OCI-M1 (cell line): ENCODE measurements around the gene PES1.
"Not testable (repeated sequence)": the region's sequence is repeated elsewhere in the genome, so short reads cannot be mapped to it uniquely, and the experiment has no call there.

ENCODE experiments used
- DNase-seq: peaks from one replicate; lab custom pipeline; 2025; lab: John Stamatoyannopoulos, UW

The PES1 gene

DNA sequence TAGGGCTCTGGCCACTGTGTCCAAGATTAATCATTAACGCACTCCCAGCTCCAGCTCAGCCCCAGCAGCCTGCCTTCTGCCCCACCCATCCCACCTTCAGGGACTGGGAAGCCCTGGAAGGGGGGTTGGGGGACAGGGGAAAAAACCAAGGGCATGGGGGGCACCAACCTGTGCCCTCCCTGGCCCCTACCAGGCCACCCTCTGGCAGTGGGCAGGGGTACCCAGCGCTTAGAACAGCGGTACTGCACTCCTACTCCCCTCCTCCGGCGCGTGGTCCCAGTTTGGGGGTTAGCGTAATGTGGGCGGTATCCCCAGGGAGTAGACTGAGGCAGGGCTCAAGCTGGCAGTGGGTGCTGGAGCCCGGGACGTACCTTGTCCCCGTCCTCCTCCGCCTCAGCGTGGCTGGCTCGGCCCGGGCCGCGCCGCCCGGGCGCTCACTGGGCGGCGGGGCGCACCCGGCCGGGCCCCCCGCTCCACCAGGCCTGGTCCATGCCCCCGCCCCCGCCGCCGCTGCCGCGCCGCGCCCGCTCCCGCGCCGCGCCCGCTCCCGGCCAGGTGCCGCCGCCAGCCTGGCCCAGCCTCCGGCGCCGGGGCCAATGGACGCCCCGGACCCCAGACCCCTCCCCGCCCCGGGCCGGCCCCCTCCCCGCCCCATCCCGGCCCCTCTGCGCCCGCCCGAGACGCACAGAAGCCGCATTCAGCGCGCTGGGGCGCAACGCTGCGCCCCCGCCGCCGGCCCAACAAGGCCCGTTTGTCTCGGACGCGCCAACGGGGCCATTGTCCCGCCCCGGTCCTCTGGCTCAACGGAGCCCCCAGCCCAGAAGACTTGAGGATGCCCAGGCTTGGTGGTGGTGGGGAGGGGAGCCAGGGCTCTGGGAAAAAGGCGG lies 17.4 kb downstream of the PES1 start, which contains the start of gene GAL3ST1:
TSS of gene GAL3ST1 (minus strand) at position 571 of the 887 bp plus-strand sequence. CDS start 17,273 bp downstream, outside the sequence.
- DNase-seq, result no peak

DNA sequence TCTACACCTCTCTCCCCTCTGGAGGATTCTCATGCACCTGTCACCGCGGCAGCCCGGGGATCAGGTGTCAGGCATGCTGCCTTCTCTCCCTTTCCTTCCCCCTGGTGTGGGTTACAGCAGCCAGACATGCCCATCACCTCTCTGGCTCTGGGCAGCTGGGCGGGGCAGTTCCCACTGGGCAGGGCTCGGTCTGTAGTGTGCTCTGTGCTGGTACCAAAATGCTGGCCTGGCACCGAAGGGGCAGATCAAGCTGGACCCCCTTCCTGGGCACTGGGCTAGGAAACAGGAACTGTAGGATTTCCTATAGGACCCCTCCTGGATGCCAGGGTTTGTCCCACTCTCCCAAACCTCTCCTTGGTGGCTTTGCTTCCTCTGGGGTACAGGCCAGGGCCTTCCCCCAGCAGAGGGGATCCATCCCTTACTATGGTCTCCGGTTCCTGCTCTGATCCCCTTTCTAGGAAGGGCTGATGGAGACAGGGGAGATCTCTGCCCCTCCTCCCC lies 18.1 kb downstream of the PES1 start:
- no peak for DNase-seq

DNA sequence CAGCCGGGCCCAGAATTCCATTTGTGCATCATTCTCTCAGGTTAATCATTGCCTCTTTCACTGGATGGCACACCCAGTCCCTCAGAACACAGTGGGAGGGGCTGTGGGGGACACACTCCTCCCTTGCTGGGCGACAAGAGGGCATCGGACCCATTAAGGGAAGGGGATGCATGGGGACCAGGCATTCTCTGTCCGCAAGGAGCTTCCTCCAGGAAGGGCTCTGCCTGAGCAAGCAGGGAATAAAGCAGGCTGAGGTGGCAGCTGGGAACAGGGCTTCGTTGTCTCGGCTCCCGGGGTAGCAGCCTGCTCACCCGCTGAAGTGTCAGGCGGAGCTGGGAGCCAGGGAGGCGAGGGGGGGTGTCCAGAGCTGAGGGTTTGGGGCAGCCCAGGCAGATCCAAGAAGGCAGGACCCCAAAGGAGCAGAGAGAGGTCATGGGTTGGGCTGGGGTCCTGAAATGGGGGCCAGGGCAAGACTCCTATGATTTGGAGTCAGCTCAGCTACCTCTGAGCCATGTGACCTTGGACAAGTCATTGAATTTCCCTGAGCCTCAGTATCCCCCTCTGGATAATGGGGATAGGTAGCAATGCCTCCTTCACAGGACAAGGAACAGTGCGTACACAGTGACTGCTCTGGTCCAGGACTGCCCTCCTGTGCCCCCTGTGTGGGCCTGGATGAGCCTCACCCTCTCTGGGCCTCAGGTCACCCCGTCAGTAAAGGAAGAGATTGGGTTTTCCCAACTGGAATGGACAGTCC lies 18.7 kb downstream of the PES1 start:
- DNase-seq, result no peak

GRCh38 chr22:30572210-30572609 lies 19.5 kb downstream of the PES1 start:
- DNase-seq, result no peak

DNA sequence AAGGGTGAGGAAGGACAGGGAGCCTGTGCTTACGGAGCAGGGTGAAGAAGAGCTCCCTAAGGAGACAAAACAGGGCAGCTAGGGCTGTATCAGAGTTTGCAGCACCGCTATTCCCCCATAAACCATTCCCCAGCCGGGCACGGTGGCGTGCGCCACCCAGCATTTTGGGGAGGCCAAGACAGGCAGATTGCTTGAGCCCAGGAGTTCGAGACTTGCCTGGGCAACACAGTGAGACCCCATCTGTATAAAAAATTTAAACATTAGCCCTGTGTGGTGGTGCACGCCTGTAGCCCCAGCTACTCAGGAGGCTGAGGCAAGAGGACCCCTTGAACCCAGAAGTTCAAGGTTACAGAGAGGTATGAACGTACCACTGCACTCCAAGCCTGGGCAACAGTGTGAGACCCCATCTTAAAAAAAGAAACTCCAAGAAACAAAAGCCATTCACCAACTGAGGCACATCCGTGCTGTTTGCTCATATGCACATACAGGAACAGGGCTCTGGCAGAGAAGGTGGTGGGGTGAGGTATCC lies 22.0 kb downstream of the PES1 start:
- no peak for DNase-seq

DNA sequence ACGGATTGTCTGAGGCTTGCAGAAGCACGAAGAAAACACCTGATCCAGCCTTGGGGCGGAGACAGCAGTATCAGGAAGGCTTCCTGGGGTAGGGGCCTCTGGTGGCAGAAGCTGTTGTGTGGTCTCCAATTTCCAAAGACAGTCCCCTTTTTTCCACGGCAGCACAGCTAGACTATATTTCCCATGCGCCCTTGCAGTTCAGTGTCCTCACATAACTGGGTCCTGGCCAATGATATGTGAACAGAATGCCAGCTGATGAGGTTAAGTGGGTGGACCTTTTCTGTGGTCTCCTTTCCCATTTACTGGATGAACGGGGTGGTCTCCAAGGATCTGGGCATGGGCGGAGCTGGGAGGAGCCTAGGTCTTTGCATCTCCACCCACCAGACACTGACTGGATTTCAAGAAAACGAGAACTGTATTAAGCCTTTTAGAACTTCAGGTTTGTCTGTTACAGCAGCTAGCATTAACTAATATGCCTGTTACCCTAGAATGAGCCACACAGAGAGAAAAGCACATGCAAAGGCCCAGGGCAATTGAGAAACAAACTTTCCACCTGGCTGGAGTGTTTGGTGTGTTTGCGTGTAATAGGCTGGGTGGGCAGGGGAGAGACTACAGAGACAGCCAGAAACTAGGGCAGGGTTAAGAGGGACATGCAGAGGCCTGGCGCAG lies 23.4 kb downstream of the PES1 start:
- DNase-seq, result no peak

DNA sequence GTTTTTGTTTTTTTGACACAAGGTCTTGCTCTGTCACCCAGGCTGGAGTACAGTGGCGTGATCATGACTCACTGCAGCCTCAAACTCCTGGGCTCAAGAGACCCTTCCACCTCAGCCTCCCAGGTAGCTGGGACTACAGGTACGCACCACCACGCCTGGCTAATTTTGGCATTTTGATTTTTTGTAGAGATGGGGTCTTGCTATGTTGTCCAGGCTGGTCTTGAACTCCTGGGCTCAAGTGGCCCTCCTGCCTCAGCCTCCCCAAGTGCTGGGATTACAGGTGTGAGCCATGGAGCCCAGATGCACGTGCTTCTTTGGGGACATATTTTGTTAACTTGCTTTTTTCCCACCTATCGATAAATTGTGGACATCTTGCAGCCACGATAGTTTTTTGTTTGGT lies 24.4 kb downstream of the PES1 start:
- DNase-seq, result not testable (repeated sequence)

GRCh38 chr22:30566125-30566524 lies 25.6 kb downstream of the PES1 start:
- no peak for DNase-seq

DNA sequence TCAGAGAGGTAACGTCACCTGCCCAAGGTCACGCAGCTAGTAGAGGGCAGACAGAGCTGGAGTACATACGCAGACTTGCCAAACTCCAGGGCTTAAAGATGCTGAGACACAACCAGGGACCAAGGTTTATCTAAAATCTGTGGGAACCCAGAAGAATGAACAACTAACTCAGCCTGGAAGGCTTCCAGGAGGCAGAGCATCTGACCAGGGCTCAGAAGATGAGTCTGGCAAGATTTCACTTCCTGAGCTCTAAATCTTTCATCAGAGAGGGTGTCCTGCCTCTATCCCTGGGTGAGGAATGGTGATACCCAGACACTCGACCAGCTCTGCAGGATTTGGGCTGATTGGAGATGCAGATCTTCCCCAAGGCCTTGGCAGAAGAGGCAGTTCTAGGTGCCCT lies 26.4 kb downstream of the PES1 start:
- DNase-seq, result no peak

- no peak for DNase-seq
Measured at GRCh38 chr22:30564761-30565119, 27.0 kb downstream of the PES1 start.

GRCh38 chr22:30564045-30564760 lies 27.5 kb downstream of the PES1 start:
- DNase-seq, result no peak

DNA sequence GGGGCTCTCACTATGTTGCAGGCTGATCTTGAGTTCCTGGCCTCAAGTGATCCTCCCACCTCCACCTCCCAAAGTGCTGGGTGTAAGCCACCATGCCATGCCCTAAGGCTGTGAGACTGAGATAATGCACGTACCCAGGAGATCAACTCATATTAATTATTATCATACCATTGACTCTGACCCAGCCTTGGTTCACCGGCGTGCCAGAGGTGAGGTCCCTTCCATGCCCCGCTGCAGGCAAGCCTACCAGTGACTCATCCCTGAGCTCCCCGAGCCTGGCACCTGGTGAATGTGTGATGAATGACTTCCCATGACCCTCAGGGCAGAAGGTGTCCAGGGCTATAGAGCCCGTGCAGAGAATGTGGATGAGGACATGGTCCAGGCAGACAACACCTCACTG lies 29.3 kb downstream of the PES1 start:
- DNase-seq, result no peak

GRCh38 chr22:30561402-30562189 lies 30.1 kb downstream of the PES1 start:
- DNase-seq, result no peak

DNA sequence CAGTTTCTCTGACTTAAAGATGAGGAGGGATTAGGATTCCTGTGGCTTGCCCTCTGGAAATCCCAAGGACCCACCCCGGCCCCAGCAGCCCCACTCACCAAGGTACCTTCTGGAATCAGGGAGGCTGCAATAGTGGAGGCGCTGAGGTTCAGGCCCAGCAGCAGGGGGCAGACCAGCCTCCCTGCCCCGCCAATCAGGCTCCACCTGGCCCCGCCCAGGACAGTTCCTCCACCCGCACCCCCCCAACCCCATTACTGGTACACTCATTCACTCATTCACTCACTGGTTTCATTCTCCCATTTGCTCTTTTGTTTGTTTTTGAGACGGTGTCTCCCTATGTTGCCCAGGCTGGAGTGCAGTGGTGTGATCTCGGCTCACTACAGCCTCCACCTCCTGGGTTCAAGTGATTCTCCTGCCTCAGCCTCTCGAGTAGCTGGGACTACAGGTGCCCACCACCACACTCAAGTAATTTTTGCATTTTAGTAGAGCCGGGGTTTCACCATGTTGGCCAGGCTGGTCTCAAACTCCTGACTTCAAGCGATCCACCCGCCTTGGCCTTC lies 31.0 kb downstream of the PES1 start:
- peak; percentile 35 for DNase-seq

- no peak for DNase-seq
Measured at GRCh38 chr22:30559889-30560288, 31.8 kb downstream of the PES1 start.

DNA sequence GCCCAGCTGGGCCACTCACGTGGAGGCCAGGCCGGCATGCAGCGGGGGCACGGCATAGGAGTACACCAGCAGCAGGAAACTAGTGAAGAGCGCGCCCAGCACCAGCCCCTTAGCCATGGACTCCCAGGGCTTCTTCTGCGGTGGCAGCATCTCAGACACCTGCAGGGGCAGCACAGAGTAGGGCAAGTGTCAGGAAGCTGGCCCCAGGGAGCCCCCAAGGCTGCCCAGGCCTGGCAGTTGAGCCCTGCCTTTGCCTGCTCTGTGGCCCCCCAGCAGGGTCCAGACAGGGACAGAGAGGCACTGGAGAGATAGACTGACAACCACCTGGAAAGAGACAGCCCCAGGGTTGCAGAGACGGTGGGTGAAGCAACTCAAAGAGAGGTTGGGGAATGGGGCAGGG lies 34.5 kb downstream of the PES1 start:
- DNase-seq, result no peak

DNA sequence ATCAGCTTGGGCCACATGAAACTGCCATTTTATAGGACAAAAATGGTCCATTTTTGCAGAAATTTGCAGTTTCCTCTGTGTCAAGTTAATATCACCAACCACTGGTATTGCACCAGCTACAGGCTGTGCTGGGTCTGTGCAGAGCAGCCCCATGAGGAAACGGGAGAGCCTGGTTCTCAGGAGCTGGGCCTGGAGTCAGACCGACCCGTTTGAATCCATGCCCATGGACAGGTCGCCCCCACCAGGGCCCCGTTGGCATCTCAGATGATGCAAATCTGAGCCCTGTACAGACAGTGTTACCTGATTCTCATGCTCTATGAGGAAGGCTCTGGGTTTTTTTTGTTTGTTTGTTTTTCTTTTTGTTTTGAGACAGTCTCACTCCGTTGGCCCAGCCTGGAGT lies 35.3 kb downstream of the PES1 start:
- DNase-seq, result no peak

DNA sequence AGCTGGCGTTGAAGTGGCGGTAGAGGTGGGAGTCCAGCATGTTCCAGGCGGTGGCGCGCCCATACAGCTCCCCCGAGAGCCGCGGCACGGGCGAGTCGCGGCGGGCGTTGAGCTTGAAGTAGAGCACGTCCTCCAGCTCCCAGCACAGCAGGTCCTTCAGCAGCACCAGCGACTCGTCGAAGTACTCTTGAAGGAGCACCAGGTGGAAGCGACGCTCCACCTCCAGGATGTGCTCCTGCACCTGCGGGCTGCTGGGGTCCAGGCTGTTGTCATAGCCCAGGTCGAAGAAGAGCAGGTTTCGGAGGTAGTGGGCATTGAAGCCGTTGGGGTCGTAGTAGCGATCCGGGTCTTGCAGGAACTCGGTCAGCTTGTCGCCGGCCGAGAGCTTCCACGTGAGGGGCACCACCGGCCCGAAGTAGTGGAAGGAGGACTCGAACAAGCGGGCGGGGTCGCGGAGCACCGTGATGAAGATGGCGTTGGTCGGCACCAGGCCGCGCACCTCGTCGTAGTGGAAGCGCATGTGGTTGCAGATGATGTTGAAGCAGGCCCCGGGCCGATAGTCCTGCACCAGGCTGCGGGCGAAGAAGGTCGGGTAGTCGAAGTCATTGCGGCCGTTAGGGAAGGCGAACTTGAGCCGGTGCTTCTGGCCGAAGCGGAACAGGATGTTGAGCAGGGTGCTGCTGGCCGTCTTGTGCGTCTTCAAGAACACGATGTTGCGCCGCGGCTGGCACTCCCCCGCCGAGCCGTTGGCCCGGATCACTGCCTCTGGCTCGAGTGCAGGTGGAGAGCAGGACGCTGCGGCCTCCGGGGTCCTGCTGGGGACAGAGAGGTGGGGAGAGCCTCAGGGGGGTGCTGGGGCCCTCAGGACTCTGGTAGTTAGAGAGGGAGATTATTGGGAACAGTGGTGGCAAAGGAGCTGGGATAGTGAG lies 36.2 kb downstream of the PES1 start:
- no peak for DNase-seq

DNA sequence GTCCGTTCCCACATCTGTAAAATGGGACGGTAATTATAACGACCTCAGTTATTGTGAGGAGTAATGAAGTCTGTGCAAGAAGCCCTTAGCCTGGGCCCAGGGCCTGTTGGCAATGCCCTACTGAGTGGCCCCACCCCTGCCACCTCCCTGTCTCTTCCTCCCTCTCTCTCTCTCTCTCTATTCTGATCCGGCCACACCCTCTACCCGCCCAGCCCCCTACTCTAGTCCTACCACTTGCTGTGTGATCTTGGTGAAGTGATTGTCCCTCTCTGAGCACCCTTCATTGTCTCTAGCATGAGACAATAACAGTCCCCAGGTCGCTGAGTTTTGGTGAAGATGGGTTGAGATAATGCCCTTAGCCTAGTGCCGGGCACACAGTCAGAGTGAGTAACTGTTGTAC lies 37.7 kb downstream of the PES1 start:
- DNase-seq, result no peak
